Stimulated activated CD4-positive, alpha-beta T cell treated with anti-CD3 and anti-CD28 coated beads, Interleukin-15, amount 100 ng/mL, for 48 hours (primary cell): ENCODE data around the gene LCA5L.
"Not testable (repeated sequence)": the region's sequence is repeated elsewhere in the genome, so short reads cannot be mapped to it uniquely, and the experiment has no call there.

Source experiments
- DNase-seq, 2 donors: peaks; one replicate each; pipeline ENCODE4 v3.0.0-alpha.2; 2020; ENCODE audit warnings: low read depth in 2 of 2

The LCA5L gene

GRCh38 chr21:39387461-39388037 is 58.0 kb downstream of the LCA5L start:
- peak; percentile 88 to 91 for DNase-seq

GRCh38 chr21:39386899-39387298 is 58.7 kb downstream of the LCA5L start:
- no peak for DNase-seq

GRCh38 chr21:39386194-39386593 is 59.4 kb downstream of the LCA5L start:
- DNase-seq: no peak

DNA sequence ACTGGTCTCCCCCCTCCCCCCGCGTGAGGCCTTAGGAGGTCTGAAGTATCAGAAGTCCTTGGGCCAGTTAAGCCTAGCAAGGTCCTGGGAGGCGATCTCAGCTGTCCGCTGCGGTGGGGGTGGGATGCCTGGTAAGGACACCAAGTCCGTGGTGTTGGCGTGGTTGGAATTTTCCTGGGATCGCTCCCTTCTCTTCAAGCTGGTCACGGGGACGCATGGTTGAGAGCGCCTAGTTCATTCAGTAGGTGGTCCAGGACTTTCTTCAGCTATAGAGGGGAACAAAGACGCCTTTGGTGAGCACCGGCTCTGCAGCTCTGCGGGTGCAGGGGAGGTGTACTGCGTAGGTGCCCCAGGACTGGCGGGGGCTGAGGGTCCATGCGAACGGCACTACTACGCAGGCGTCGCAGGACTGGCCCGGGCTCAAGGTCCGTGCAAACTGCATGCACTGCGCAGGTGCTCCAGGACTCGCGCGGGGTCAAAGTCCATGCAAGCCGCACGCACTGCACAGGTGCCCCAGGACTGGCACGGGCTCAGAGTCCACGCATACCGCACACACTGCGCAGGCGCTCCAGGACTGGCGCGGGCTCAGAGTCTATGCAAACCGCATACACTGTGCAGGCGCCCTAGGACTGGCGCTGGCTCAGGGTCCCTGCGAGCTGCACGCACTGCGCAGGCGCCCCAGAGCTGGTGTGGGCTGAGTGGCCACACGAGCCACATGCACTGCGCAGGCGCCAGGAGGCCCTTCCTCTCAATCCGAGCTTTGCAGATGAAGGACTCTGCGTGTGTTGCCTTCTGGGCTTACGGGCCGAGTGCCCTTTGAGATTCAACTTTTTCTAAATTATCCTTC is 60.1 kb downstream of the LCA5L start:
- peak; percentile 41 to 57 for DNase-seq

DNA sequence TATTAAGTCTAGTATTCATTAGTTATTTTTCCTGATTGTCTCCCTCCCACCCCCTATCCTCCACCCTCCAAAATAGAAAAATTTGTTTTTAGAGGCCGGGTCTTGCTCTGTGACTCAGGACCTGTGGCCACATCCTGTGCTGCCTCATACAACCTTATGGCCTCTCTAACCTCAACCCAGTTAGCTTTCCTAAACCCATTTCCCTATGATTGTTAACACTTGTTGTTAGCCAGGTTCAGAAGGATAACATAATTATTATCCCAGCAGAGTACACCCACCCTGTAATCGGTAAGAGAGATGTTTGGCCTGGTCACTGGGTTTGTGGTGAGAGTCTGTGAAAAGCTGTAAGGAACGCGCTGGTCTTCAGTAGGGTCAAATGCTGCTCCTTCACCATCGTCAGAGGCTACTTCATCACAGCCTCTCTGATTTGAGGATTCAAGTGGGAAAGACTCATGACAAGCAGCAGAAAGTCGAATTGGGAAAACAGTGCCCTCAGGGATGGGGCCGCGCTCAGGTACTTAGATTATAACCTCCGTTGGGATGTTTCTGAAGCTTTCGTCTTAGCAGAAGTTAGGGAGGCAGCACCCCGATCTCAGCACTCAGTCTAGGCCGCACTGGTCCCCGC is 60.8 kb downstream of the LCA5L start:
- DNase-seq: no peak

DNA sequence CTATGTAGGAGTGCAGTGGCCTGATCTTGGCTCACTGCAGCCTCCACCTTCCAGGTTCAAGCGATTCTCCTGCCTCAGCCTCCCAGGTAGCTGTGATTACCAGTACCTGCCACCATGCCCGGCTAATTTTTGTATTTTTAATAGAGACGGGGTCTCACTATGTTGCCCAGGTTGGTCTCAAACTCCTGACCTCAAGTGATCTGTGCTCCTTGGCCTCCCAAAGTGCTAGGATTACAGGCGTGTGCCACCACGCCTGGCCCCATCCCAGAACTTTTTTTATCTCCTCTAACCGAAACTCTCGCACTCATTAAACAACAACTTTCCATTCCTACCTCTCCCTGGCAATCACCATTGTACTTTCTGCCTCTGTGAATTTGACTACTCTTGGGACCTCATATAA is 63.5 kb downstream of the LCA5L start:
- DNase-seq: not testable (repeated sequence)

DNA sequence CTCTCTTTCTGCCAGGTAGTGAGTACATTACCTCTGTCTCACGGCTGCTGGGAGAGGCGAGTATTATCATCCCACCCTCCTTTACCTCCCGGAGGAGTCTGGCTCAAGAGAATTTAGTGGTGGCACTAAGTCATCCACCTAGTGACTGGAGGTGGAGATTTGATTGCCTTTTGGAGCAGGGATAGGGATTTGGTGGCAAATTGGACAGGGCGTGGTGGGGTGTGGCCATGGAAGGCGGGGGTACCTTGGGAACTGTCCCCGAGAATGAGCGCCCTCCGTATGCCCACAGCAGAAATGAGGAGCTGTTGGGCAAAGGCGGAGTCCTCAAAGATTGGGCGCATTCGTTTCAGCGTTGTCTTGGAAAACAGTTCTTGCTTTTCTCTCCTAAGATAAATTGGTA is 64.6 kb downstream of the LCA5L start:
- no peak for DNase-seq

- peak; percentile 85 to 88 for DNase-seq
Measured at GRCh38 chr21:39379986-39380891, 65.3 kb downstream of the LCA5L start.

GRCh38 chr21:39377444-39378050 is 68.0 kb downstream of the LCA5L start:
- DNase-seq: no peak

- no peak for DNase-seq
Measured at GRCh38 chr21:39375446-39375845, 70.1 kb downstream of the LCA5L start.

GRCh38 chr21:39374046-39374445 is 71.5 kb downstream of the LCA5L start:
- no peak for DNase-seq

- no peak for DNase-seq
Measured at GRCh38 chr21:39373634-39374033, 71.9 kb downstream of the LCA5L start.

GRCh38 chr21:39369896-39370288 is 75.7 kb downstream of the LCA5L start:
- not testable (repeated sequence) for DNase-seq

DNA sequence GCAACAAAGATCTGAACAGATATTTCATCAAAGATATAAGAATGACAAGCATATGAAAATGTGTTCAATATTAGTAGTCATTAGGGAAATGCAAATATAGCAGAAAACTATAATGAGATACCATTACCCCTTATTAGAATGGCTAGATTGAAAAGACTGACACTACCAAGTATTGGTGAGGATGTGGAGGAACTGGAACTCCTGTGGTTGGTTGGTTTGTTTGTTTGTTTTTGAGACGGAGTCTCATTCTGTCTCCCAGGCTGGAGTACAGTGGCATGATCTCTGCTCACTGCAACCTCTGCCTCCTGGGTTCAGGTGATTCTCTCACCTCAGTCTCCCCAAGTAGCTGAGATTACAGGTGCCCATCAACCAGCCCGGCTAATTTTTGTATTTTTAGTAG is 77.8 kb downstream of the LCA5L start:
- no peak for DNase-seq

DNA sequence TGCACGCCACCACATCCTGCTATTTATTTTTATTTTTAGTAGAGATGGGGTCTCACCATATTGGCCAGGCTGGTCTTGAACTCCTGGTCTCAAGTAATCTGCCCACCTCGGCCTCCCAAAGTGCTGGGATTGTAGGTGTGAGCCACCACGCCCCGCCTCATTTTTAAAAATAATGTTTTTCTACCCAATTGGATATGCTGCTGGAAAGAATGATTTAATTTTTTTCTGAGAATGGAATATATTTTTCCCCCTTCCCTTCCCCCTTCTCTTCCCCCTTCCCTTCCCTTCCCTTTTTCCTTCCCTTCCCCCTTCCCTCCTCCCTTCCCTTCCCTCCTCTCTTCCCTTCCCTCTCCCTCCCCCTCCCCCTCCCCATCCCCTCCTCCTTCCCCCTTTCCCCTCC is 79.0 kb downstream of the LCA5L start:
- DNase-seq: no peak

GRCh38 chr21:39364949-39365348 is 80.6 kb downstream of the LCA5L start:
- no peak for DNase-seq

GRCh38 chr21:39363607-39364555 is 81.7 kb downstream of the LCA5L start:
- no peak for DNase-seq

DNA sequence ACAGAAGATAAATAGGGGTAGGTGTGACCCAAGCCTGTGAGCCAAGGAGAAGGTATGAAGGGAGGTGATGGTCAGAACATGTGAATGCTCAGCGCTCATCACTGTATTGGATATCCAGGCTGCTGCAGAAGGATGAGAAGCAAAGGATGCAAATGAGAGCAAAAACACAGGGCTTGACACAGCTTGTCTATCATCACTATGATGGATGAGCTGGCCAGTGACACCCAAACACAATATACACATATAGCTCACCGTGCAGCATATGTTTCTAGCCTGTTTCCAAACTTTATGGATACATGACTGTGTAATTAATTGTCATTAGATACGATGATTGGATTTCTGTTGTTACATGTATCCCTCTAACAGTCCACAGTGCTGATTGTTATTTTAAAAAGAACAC is 82.8 kb downstream of the LCA5L start:
- DNase-seq: no peak

GRCh38 chr21:39359382-39359781 is 86.2 kb downstream of the LCA5L start:
- DNase-seq: no peak
